Activated CD8-positive, alpha-beta memory T cell treated with anti-CD3 and anti-CD28 coated beads, Interleukin-2, amount 50 U/mL, for 24 hours (primary cell): ENCODE data around the gene BECN2.

ENCODE experiments used
- DNase-seq: peaks from one replicate; pipeline ENCODE4 v3.0.0-alpha.2; 2020; ENCODE audit errors: extremely low read depth

The BECN2 gene, protein sequence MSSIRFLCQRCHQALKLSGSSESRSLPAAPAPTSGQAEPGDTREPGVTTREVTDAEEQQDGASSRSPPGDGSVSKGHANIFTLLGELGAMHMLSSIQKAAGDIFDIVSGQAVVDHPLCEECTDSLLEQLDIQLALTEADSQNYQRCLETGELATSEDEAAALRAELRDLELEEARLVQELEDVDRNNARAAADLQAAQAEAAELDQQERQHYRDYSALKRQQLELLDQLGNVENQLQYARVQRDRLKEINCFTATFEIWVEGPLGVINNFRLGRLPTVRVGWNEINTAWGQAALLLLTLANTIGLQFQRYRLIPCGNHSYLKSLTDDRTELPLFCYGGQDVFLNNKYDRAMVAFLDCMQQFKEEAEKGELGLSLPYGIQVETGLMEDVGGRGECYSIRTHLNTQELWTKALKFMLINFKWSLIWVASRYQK

GRCh38 chr1:241957692-241958494, at the start of gene BECN2:
TSS of gene BECN2 (plus strand) at chr1:241957767. CDS start at chr1:241957767, 0 bp downstream.
- DNase-seq: no peak

DNA sequence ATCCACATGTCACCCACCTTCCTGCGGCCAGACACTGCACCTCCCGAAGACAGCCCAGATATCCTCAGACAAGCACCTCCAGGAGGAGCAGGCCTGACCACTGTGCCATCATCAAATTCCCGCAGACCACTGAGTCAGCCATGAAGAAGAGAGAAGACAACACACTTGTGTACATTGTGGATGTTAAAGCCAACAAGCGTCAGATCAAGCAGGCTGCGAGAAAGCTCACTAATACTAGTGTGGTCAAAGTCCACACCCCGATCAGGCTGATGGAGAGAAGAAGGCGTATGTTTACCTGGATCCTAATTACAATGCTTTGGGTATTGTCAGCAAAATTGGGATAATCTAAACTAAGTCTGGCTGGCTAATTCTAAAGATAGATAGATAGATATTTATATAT, 41.4 kb upstream of the BECN2 start:
- DNase-seq: no peak

DNA sequence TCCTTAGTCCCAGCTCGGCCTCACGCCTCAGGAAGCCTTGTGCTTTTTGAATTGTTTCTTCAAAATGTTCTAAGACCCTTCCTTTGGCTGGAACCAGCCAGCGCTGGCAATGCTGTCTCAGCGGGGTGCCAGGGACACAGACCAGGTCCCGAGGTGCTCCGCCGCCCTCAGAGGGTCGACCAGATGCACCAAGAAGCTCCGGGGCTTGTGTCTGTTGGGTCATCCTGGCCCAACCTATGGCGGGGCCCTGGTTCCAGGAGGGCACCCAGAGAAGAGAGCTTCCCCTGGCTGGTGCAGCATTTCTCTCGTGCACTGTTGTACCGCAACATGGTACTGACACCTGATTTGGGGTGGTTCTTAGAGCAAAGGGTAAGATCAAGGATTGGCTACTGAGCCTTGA, 40.1 kb upstream of the BECN2 start:
- DNase-seq: no peak

DNA sequence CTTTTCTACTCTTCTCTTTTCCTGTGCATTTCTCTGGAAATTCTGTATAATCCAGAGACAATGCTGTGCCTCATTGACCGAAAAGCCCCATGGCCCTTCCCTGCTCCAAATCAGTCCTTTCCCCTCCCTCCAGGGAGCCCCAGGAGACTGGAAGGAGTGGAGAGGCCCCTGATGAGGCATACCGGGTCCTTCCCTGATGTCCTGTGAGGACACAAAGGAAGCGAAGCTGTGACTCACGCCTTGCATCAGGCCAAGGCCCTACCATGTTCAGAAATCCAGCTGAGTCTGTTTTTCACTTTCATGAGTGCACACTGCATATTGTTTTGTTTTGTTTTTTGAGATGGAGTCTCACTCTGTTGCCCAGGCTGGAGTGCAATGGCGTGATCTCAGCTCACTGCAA, 38.7 kb upstream of the BECN2 start:
- no peak for DNase-seq

GRCh38 chr1:241924080-241924808, 33.3 kb upstream of the BECN2 start:
- no peak for DNase-seq

- DNase-seq: no peak
Measured at GRCh38 chr1:241926141-241926540, 31.4 kb upstream of the BECN2 start.

- no peak for DNase-seq
Measured at GRCh38 chr1:241927321-241927720, 30.2 kb upstream of the BECN2 start.

DNA sequence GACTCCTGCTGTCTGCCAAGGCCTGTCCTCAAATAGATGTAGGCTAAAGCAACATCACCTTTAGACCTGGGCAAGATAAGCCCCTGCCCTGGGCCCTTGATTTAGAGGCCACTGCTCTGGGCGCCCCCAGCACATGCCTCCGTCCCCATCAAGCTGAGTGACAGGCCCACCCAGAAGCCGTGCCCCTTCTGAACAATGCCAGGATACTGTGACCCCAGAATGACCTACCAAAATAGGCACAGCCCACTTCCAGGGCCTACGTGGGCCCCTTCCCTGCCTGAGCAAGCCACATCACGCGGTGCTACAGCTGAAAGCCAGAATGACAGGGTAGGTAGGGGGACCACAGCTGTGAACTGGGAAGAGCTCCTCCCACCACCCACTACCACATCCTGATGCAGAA, 24.7 kb upstream of the BECN2 start:
- DNase-seq: no peak

DNA sequence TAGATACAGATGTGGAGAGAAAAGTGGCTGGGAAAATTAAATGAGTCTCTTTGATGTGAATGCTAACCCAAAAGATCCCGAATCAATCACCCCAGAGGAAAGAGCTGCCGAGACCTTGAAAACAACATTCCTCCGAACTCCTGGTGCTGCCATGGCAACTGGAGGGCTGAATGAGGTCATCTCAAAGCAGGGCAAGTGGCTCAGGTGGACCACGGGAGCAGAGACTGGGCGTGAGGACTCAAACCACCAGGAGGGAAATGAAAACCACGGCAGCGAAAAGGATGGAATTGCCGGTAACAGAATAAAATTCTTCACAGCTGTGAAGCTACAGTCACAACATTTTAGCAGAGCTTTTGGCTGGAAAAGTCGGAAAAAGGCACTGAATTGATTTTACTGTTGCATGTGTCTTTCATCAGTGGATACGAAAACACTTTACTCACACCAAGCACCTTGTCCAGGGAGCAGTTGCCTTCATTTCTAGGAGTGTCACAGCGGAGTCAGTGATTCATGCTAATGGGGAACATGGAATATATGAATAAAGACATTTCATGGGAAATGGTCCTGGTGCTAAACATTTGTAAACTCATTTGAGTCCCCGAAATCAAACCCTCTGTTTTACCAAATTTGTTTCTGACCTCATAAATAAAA, 23.2 kb upstream of the BECN2 start:
- no peak for DNase-seq

DNA sequence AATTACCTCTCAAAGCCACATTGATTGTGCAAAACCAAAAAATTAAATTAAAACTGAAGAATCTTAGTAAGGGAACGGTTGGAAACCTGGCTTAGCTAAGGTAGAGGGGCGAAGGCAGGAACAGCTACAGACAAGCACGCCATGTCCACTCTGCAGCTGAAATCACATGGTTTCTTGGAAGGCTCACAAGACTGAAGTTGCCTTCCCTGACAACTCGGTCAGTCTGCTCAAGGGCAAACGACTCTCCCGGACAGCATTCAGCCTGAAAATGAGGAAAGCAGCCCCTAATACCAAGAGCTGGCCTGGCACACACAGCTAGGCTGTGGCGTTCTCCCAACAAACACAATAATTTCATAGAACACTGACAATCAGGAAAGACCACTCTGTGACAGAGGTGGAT, 22.7 kb upstream of the BECN2 start:
- no peak for DNase-seq

GRCh38 chr1:241939798-241940197, 17.8 kb upstream of the BECN2 start:
- DNase-seq: no peak

DNA sequence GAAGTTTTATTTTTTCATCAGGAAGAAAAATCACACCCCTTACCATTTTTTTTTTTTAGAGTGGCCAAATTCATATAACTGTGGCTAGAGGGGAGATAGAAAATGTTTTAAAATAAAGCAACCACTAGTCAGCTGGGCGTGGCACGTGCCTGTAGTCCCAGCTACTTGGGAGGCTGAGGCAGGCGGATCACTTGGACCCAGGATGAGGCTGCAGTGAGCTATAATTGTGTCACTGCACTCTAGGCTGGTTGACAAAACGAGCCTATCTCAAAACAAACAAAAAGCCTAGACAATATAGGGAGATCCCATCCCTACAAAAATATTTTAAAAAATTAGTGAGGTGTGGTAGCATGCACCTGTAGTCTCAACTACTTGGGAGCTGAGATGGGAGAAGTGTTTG, 14.8 kb upstream of the BECN2 start:
- no peak for DNase-seq

- DNase-seq: no peak
Measured at GRCh38 chr1:241944300-241944699, 13.3 kb upstream of the BECN2 start.

- no peak for DNase-seq
Measured at GRCh38 chr1:241947354-241947753, 10.2 kb upstream of the BECN2 start.

DNA sequence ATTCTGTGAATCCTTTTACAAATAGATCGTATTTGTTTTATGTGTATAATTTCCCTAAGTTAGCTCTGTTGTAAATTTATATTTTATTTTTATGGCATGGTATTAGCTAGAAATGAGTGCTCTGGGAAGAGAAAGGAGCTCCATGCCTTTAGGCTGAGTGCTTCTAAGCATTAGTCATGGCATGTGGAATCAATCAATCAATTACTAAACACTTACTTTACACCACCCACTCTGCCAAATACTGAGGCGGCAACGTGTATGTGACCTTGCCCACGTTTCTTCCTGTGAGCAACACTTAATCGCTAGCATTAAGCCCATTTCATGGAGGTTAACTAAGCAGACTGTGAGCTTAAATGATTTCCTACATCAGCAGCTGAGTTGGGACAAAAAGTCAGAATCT, 7.2 kb upstream of the BECN2 start:
- DNase-seq: no peak

DNA sequence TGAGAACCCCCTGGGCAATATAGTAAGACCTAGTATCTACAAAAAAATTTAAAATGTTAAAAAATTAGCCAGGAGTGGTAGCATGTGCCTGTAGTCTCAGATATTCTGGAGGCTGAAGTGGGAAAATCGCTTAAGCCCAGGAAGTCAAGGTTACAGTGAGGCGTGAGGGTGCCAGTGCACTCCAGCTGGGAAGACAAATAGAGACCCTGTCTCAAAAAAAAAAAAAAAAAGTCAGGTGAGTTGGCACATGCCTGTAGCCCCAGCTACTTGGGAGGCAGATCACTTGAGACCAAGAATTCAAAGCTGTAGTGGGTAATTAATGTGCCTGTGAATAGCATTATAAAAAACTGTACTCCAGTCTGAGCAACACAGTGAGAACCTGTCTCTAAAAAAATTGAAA, 4.6 kb downstream of the BECN2 start:
- DNase-seq: no peak

DNA sequence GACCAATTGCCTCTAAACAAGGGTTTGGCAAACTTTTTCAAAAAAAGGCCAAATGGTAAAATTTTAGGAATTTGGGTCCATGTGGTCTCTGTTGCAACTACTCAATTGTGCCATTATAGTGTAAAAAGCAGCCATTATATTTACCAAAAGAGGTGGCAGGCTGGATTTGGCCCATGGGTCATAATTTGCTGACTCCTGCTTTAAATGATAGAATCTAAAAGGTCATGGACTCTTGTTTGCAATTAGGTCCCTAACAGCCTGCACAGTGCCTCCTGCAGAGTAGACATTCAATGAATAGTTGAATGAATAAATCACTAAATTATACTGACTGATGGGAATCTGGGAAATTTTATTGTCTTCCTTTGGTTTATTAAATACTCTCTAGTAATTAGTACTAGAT, 6.2 kb downstream of the BECN2 start:
- DNase-seq: no peak

GRCh38 chr1:241964550-241965282, 7.1 kb downstream of the BECN2 start:
- DNase-seq: no peak

GRCh38 chr1:241968611-241969010, 11.0 kb downstream of the BECN2 start:
- no peak for DNase-seq

- no peak for DNase-seq
Measured at GRCh38 chr1:241972703-241973369, 15.3 kb downstream of the BECN2 start.

GRCh38 chr1:241976229-241976628, 18.7 kb downstream of the BECN2 start:
- DNase-seq: no peak
